Measurements from ENCODE around the gene CD276.

GRCh38 chr15:73658645-73659044, 25.5 kb upstream of the CD276 start:
- TF ChIP-seq CTCF (IDR thresholded peaks at IDR 0.05; ENCODE audit: poor library complexity, severe bottlenecking) = no peak
- TF ChIP-seq SMC3 (conservative IDR thresholded peaks at IDR 0.05; ENCODE audit: poor library complexity) = no peak
- TF ChIP-seq EZH2 (IDR thresholded peaks at IDR 0.05; ENCODE audit: borderline replicate concordance, insufficient read depth, low read length, poor library complexity, severe bottlenecking) = no peak
- TF ChIP-seq POLR2AphosphoS5 (IDR thresholded peaks at IDR 0.05) = no peak
- TF ChIP-seq TAF1 (IDR thresholded peaks at IDR 0.05; ENCODE audit: low read depth) = no peak
- no peak for TF ChIP-seq MXI1 (conservative IDR thresholded peaks at IDR 0.05; ENCODE audit: poor library complexity, severe bottlenecking)
- TF ChIP-seq RAD21 (conservative IDR thresholded peaks at IDR 0.05) = no peak
